Measurements from ENCODE around the gene PRKCB.

DNA sequence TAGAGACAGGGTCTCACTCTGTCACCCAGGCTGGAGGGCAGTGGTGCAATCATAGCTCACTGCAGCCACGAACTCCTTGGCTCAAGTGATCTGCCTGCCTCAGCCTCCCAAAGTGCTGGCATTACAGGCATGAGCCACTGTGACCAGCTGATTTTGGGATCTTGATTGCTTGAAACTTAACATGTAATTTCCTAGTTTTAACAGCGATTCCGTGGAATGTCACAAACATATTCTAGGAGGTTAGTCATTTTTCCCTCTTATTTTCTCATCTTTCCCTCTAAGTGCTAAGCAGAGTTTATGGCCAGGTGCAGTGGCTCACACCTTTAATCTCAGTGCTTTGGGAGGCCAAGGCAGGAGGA is 297.0 kb downstream of the PRKCB start:
- TF ChIP-seq POLR2AphosphoS5 (IDR thresholded peaks at IDR 0.05): no peak
- no peak for TF ChIP-seq EP300 (IDR thresholded peaks at IDR 0.05)
